Hematopoietic multipotent progenitor cell treated with erythropoietin and hydrocortisone succinate and interleukin-3 and kit ligand, for 17 days (in vitro differentiated cells): Measurements from ENCODE around the gene OSBPL9.
"Not testable (repeated sequence)": the region's sequence is repeated elsewhere in the genome, so short reads cannot be mapped to it uniquely, and the experiment has no call there.

Experiments used
- DNase-seq: peaks from one replicate; pipeline ENCODE4 v3.0.0-alpha.2; 2015; ENCODE audit warnings: low spot score

The OSBPL9 gene

GRCh38 chr1:51636764-51637522, 20.1 kb downstream of the OSBPL9 start:
- no peak for DNase-seq

GRCh38 chr1:51638350-51638749, 21.5 kb downstream of the OSBPL9 start:
- DNase-seq, result no peak

GRCh38 chr1:51639694-51640093, 22.8 kb downstream of the OSBPL9 start:
- DNase-seq, result no peak

GRCh38 chr1:51641096-51641495, 24.2 kb downstream of the OSBPL9 start:
- no peak for DNase-seq

GRCh38 chr1:51642739-51643142, 25.8 kb downstream of the OSBPL9 start:
- DNase-seq, result no peak

GRCh38 chr1:51643362-51643761, 26.5 kb downstream of the OSBPL9 start:
- DNase-seq, result no peak

- DNase-seq, result no peak
These were observed 27.1 kb downstream of the OSBPL9 start for GRCh38 chr1:51644020-51644419.

- no peak for DNase-seq
These were observed 27.8 kb downstream of the OSBPL9 start for GRCh38 chr1:51644533-51645197.

GRCh38 chr1:51646592-51646991, 29.7 kb downstream of the OSBPL9 start:
- DNase-seq, result not testable (repeated sequence)

GRCh38 chr1:51648180-51649109, 31.6 kb downstream of the OSBPL9 start:
- DNase-seq, result peak; percentile 37

- DNase-seq, result no peak
These were observed 32.8 kb downstream of the OSBPL9 start for GRCh38 chr1:51649593-51650091.

- no peak for DNase-seq
These were observed 33.3 kb downstream of the OSBPL9 start for GRCh38 chr1:51650198-51650597.

GRCh38 chr1:51651552-51651942, 34.7 kb downstream of the OSBPL9 start:
- no peak for DNase-seq

- DNase-seq, result no peak
These were observed 35.7 kb downstream of the OSBPL9 start for GRCh38 chr1:51652599-51652998.

- no peak for DNase-seq
These were observed 36.2 kb downstream of the OSBPL9 start for GRCh38 chr1:51653127-51653526.

- DNase-seq, result no peak
These were observed 37.1 kb downstream of the OSBPL9 start for GRCh38 chr1:51654000-51654399.

GRCh38 chr1:51656374-51656773, 39.5 kb downstream of the OSBPL9 start:
- DNase-seq, result no peak

- no peak for DNase-seq
These were observed 43.7 kb downstream of the OSBPL9 start for GRCh38 chr1:51660580-51660979.

- no peak for DNase-seq
These were observed 44.2 kb downstream of the OSBPL9 start for GRCh38 chr1:51661081-51661518.

- DNase-seq, result no peak
These were observed 46.2 kb downstream of the OSBPL9 start for GRCh38 chr1:51663105-51663504.

- DNase-seq, result no peak
These were observed 46.8 kb downstream of the OSBPL9 start for GRCh38 chr1:51663721-51664120.
